KG1 (cell line): ENCODE results near the gene DBR1.
"Not testable (repeated sequence)": the region's sequence is repeated elsewhere in the genome, so short reads cannot be mapped to it uniquely, and the experiment has no call there.

ENCODE experiments used
- DNase-seq: peaks from one replicate; lab custom pipeline; 2025; lab: John Stamatoyannopoulos, UW

Gene DBR1

DNA sequence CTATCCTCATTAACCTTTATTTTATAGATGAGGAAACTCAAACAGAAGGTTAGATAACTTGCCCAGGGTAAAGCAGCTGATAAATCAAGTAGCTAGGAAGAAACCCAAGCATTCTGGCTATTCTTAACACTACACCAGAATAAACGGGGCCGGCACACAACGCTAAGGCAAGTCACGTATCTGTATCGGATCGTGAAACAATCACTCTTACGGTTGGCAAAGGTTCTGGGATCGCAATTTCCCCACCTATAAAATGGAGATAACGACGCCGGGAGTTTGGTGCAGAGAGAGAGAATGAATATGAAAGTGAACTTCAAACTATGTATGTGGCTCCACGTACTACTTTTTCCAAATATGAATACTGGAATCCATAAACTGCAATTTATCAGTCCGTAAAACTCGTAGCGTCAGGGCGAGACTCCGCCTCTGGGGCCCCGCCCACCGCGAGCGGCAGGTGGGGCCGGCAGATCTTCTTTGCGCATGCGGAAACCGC is 12.1 kb upstream of the DBR1 start:
- DNase-seq: peak; percentile 79

DNA sequence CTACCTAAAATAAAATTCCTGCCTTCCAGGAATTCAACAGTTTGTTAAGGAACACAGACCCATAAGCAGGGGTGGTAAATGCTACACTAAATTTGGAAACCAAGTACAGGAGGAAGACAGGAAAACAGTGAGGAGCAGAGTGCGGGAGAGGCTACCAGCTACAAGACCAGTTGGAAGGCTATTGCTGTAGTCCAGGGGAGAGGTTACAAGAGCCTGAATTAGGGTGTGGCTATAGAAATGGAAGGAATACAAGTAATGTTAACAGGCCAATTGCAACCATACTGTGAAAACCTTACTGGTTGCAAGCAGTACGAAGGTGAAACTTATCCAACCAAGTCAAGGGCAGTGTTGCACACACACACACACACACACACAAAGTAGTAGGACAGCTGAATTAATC is 11.5 kb upstream of the DBR1 start:
- no peak for DNase-seq

DNA sequence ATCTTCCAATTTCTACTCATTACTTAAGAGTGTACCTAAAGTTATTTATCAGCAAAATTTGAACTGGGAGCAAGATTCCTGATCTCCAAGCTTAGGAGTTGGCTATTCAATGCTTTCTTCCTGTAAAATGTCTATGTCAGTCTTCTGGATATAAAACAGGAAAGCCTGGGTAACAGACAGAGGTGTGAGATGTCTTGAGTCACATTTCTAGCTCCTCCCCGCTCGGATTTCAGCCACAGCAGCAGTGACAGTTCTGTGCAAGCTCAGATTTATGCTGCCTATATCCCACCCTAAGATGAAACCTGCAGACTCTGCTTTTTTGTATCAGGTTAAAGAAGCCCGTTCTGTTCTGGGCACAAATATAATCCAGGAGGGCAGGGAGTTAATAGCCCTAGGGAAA is 10.3 kb upstream of the DBR1 start:
- no peak for DNase-seq

DNA sequence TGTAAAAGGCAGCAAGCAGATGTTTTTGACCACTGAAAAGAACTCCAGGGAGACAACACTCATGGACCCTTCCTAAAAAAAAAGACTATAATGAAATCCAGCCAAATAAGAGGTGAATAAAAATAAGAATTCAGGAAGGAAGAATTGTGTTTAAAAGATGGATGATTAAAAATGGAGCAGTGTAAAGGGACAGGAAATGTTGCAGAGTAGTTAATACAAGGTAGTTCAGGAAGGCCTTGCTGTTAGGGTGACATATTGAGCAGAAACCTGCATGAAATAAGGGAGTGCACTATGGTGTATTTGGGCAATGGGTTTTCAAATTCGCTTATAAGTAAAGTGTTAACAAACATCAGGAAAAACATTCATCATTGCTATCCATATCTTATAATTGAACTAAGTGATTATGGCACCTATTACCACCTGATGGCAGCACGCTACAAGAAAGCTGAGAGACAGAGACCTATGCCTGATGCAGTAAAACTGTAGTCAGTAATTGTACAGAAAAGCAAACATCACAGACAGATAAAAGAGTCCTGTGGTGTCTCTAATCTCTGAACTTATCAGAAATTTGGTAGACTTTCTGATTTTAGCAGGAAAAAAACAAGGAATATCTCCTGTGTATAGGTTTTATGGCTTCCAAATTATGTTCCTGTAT is 5.8 kb upstream of the DBR1 start:
- DNase-seq: peak; percentile 26

DNA sequence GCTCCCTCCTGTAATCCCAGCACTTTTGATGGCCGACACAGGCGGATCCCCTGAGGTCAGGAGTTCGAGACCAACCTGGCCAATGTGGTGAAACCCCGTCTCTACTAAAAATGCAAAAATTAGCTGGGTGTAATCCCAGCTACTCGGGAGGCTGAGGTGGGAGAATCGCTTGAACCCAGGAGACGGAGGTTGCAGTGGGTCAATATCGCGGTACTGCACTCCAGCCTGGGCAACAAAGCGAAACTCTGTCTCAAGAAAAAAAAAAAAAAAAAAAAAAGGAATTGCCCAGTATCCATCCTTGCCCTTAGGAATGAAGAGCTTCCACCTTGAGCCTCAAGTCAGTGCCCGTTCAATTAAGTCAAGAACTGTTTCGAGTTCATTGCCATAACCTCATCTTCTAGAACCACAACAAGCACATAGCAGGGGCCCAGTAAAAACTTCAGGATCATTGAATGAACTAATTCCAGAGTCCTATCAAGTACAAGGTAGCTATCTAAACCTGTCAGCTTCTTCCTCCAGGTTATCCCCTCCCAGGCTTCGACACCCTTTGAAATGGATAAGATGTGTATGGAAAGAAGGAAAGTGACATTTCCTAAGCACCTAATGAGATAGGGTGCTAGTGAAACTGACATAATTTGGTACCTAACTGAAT is 826 bp downstream of the DBR1 start:
- DNase-seq: no peak

DNA sequence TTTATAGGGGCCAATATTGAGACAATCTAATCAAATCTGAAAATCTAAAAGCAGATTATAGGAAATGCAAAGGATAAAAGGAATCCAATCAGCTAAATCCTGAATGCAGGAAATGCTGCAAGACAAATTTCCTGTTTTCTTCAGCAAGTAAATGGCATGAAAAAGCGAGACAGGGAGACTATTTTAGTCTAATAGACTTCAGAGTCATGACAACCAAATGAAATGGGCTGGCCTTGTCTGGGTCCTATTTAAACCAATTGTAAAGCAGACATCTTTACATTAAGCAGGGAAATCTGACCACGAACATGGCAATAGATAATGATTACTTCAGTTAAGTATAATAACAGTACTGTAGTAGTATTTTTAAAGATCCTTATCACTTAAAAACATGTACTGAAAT is 2.1 kb downstream of the DBR1 start:
- DNase-seq: no peak

DNA sequence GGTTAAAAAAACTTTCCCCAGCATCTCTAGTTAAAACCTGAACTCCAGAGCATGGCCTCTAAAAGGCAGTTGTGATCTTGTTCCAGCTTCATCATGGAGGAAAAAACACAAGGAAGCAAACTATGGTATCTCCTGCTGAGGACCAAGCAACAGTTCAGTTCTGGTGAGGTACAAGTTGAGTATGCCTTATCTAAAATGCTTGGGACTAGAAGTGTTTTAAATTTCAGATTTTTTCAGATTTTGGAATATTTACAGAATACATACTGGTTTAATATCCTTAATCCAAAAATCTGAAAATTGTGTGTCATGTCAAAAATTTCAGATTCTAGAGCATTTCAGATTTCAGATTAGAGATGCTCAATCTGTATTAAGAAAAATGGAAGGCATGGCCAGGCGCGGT is 9.7 kb downstream of the DBR1 start:
- no peak for DNase-seq

DNA sequence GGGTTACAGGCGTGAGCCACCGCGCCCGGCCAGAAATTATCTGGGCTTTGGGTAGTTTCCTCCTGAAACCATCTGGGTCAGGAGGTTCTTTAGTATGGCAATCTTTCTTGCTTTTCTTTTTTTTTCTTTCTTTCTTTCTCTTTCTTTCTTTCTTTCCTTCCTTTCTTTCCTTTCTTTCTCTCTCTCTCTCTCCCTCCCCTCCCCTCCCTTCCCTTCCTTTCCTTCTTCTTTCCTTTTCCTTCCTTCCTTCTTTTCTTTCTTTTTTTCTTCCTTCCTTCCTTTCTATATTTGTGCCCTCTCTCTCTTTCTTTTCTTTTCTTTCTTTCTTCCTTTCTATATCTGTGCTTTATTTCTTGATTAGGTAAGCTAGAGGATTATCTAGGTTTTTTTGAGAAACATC is 17.0 kb downstream of the DBR1 start:
- no peak for DNase-seq

DNA sequence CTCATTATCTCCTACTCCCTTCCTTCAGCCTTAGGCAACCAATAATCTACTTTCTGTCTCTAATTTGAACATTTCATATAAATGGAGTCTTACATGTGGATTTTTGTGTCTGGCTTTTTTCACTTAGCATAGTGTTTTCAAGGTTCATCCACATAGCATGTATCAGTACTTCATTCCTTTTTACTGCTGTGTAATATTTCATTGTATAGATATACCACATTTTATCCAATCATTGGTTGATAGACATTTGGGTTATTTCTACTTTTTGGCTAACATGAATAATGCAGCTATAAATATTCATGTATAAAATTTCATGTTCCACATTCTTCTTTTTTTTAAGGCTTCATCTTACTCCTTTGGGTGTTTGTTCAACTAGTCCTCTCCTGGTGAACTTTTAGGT is 20.2 kb downstream of the DBR1 start:
- no peak for DNase-seq

DNA sequence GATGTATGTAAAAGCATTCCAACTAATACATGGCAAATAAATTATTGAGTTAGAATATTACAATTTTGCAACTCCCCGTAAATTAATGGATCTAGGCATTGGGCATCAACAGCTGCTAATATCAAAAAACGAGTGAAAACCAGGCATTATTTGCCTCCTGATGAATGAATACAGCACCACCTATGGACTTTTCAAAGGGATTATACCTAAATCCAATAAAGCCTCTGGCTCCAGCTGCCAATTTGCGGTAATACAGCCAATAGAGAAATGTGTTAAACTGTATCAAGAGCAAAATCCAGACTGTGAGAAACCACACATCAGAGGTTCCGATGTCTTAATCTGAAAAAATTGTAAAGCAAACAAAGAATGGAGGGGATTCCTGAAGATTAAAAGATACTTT is 26.2 kb downstream of the DBR1 start:
- DNase-seq: no peak

DNA sequence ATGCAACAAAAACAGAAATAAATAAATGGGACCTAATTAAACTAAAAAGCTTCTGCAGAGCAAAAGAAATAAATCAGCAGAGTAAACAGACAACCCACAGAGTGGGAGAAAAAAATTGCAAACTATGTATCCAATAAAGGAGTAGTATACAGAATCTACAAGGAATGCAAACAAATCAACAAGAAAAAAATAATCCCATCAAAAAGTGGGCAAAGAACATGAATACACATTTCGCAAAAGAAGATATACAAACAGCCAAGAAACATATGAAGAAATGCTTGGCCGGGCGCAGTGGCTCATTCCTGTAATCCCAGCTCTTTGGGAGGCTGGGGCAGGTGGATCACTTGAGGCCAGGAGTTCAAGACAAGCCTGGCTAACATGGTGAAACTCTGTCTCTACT is 32.5 kb downstream of the DBR1 start:
- not testable (repeated sequence) for DNase-seq

DNA sequence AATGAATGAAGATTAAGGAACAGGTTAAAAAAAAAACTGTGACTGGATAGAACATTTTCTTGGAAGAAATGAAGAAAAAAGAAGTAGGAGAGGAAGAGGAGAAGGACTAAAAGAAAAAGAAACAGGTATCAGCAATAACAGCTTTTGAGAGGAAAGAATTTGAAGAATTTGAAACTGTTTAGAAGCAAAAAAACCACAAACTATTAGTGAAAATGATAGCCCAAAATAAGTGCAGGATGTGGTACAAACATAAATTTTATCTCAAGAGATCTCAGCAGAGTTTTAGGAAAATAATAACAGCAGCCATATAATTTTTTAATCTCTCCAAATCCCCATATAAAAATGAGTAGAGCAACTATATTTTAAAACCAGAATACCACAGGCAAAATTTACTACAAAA is 33.8 kb downstream of the DBR1 start:
- DNase-seq: no peak

DNA sequence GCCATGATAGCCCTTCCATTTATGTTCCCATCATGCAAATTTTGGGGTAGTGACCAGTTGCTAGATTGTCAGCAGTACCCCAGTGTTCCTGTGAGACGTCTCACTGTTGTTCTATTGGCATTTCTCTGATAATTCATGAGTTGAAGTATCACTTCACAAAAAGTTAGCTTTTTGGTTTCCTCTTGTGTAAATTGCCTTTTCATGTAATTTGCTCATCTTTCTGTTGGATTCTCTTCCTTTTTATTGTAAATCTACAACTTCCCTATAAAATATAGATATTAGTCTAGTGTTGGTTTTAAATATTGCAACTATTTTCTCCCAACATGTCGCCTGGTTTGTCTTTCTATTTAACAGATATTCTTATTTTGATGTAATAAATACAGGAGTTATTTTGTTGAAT is 35.0 kb downstream of the DBR1 start:
- no peak for DNase-seq

DNA sequence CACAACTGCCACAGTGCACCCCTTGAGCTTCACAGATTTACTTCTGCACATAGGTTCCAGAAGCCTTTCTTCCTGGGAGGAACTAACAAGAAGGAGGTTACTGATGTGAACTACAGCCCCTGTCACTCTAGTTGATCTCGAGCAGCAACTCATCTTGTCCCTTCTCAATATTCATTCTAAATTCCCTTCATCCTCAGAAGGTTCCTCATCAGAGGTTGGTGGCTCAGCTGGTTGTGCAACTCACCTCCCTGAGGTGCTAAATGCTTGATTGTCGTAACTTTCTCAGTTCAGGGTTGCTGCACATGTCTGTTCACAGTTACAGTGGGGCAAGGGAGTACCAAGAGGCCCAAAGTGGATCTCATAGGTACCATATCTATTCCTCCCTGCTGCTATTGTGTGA is 36.9 kb downstream of the DBR1 start:
- DNase-seq: no peak

DNA sequence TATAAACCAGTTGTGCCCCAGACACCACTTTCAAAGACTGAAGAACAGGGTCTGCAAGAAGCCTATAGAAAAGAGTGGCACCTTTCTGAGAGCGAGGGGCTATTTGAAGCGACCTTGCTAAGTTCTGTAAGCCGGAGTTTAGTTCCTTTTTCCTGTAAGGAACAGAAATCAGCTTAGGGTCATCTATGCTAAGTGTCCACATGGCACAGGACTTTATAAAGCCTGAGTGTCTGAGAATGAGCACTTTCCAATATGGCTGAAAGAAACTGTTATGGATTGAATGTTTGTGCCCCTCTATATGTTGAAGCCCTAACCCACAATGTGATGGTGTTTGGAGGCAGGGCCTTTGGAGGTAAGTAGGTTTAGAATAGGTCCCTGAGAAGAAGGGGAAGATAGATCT is 38.5 kb downstream of the DBR1 start:
- no peak for DNase-seq

DNA sequence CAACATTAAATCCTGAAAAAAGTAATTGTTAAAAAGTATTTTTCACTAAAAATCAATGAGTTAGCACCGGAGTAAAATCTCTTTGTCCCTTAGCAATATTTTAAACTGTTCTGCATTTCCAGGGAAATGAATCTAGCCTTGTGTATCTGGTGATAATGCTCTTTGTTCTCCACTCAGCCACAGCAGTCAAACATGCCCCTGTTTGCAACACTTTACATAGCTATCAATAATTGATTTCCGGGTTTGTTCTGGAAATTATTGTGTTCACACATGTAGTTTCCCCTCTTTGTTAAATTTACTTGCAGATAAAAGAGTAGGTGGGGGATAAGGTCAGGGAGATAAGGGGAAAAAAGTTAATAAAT is 38.9 kb downstream of the DBR1 start:
- no peak for DNase-seq

DNA sequence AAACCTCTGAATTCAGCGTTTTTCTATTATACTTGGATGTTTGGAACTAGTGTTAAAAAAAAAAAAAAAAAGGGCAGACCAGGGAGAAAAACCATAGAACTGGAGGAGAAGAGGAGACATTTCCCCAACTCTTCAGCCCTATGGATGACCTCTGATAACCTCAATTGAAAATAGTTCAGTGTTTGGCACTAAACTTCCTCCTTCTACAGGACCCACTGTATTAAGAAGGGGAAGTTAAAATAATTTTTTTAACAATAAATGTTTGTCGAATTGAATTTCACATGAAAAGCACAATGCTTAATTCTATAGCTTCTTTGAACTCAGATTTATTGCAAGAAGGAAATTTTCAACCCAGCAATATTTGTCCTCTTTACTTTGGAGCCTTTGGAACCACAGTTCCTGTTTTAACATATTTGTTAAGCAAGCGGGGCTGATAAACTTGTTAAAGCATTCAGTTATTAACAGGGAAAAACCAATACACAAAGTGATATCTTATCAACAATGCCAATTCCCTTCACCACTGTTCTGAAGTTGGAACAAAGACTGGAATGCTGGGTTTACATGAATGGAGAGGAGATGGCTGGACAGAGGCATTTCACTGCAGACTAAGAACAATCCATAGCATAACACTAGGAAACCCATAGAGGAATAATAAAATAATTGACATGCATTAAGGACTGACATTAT is 39.4 kb downstream of the DBR1 start:
- no peak for DNase-seq

DNA sequence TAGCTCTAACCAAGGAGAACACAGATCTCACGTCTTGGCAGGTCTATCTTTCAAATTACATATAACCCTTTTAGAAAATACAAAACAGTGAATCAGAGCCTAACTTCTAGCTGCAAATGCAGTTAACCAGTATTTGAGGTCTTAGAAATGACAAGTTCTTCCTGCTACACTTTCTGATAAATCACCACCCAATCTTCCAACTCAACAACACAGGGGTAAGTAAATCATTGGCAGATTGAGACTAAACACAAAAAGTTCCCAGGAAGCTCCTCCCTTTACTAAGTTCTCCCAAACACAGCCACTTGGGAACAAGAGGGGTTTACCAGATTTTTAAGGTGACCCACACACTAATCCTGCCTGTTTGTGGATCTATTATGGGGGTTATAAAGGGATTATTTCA is 42.5 kb downstream of the DBR1 start, which contains the start of gene A4GNT:
Gene A4GNT, minus strand, starts transcription at position 152 of the 400 bp plus-strand sequence. CDS start 1,134 bp downstream, outside the sequence.
- no peak for DNase-seq

DNA sequence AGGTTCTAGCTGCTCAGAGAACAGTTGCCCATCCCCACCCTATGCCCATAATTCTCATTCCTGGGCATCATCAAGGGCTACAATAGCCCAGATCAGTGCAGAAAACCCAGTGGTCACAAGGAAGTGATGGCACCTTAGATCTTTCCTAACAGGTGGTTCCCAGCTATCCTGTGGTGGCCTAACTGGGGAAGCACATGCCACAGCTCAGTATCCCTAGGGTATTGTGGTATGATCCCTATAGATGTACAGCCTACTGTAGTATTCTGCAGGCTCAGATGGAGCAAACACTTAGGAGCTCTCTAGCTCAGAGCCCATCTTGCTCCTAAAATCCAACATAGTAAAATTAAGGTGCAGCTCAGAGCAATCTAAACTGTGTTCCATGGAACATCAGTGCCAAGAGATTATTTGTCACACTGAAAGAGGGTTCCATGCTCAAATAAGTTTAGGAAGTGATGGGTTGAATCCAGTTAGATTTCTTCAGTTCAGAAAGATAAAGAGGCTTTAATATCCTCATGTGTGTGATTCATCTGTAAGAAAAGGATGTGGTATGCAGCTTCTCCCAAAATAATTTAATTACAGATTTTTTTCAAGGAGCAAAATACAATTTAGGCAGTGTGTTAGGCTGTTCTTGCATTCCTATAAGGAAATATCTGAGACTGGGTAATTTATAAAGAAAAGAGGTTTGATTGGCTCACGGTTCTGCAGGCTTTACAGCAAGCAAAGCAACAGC is 46.9 kb downstream of the DBR1 start:
- DNase-seq: no peak

DNA sequence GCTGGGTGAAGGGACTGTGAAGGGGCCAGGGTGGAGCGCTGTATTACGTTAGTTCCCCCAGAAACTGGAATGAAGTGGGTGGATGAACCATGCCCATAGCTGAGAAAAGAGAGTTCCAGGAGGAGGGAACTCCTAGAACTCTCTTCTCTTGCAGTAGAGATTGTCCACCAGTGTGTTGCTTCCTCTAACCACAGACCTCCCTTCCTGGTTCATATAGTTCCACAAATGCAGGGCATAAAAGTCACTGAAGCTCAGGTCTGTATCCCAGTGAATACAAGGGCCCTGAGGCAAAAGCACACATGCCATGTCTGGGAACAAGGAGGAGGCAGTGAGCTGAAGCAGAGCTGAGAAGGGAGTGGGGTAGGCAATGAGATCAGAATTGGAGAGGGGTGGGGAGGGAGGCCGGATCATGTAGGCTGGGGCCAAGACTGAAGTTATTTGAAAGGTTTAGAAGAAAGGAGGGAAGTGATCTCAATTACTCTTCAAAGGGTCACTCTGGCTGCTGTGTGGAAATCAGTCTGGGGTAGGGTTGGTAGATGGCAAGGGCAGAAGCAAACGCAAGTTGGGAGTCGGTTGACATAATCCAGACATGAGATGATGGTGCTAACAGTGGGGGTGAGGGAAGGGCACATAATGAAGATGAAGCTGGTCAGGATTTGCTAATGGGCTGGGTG is 49.0 kb downstream of the DBR1 start:
- no peak for DNase-seq

DNA sequence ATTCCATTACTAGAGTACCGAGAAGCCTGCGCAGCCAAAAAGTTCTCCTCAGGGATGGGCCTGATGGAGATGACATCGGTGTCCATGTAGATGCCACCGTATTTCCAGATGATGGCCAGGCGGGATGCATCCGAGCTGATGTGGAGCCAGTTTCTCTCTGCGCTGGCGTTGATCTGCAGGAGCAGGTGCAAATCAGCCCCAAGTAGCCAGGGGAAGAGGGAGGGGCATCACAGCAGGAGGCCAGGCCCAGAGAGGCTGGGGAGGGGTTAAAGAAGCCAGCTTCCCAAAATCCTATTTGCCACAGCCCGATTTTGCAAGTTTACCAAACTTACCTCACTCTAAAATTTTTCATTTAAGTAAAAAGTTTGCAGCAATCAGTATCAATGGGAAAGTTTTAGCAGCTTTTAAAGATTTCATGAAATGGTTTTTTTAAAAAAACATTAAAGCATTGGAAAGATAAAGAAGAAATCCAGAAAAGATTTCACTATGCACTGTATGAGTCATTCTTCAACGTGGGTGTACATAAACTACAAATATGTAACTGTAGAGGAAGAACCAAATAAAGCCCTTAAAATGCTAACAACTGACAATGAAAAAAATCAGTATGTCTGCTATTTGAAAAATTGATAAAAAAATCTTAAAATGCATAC is 49.9 kb downstream of the DBR1 start:
- no peak for DNase-seq

DNA sequence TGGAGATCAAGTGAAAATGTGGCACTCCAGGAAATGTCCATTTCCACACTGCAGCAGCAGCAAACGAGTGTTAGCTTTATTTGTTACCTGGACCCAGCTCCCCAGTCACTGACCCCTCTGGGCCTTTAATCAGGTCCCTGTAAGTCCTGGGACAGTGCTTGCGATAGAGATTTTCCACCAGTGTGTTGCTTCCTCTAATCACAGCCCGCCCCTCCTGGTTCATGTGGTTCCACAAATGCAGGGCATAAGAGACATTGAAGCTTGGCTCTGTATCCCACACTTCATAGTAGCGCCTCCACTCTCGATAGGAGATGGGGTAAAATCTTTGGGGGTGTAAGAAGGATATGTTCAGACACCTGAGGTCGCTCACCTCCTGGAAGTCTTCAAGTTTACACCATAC is 50.5 kb downstream of the DBR1 start:
- DNase-seq: no peak
